ENCODE results near the gene LRRC10. TPM values are rescaled to one million over a fixed set of nuclear protein-coding genes. Genes with fewer than 3 reads are reported as not detected.

LRRC10 gene
- total and polyA plus RNA-seq, 10 of the 15 experiments (the other 5 are each of a cell fraction or from before 2014, with no cell fraction given), result not detected

GRCh38 chr12:69613351-69613750, 2.6 kb upstream of the LRRC10 start:
- ATAC-seq (no peak), FAIRE-seq (no peak), DNase-seq (ENCODE audit: low read depth, low spot score) (no peak)
- H3K27me3 ChIP-seq (replicated peaks in 1 of 2; ENCODE audit: control insufficient read depth in 2 of 2, insufficient read depth in 2 of 2, low read length in 1 of 2), result no peaks in the 10 kb centered on the region; a peak in 1 of 4 replicates
- no peaks in the 10 kb centered on the region for H3K36me3 ChIP-seq (ENCODE audit: control insufficient read depth in 2 of 2, insufficient read depth in 2 of 2, low read length in 1 of 2)
- no peaks in the 10 kb centered on the region for H3K9me3 ChIP-seq (replicated peaks; ENCODE audit: control insufficient read depth, insufficient read depth, low read length)
- intact Hi-C loops (cut with micrococcal nuclease; ENCODE audit: unreplicated experiment), result no loop called here
- H3K4me3 ChIP-seq, result no peak overlapping the region
- ChIA-PET SMC1A (ENCODE audit: uncharacterized antibody, unreplicated experiment) (no interaction called here), CTCF (no interaction called here), POLR2A (no interaction called here), RAD21 (ENCODE audit: unreplicated experiment) (no interaction called here)
- no peak overlapping the region for H3K27ac ChIP-seq (ENCODE audit: control insufficient read depth, insufficient read depth)
- H3K9ac ChIP-seq (ENCODE audit: control insufficient read depth, insufficient read depth, low read length), result no peak overlapping the region
- no peaks in the 10 kb centered on the region for H3K4me1 ChIP-seq (ENCODE audit: control insufficient read depth, insufficient read depth, low read length)
- no peaks in the 10 kb centered on the region for H3K79me2 ChIP-seq (ENCODE audit: control insufficient read depth, insufficient read depth, low read length)
- in situ Hi-C loops (cut with MboI), result no loop called here
- H4K20me1 ChIP-seq (ENCODE audit: control insufficient read depth, insufficient read depth), result no peaks in the 10 kb centered on the region
- TF ChIP-seq EGR1 (IDR thresholded peaks at IDR 0.05; ENCODE audit: borderline replicate concordance in 1 of 2, low read depth in 2 of 2, low read length in 2 of 2) (no peak), YY1 (IDR thresholded peaks at IDR 0.05; ENCODE audit: low read depth, low read length) (no peak), PKNOX1 (IDR thresholded peaks at IDR 0.05) (no peak)
- no peak overlapping the region for H3K4me2 ChIP-seq (ENCODE audit: control insufficient read depth, insufficient read depth)
- no peak overlapping the region for H2AFZ ChIP-seq (ENCODE audit: control insufficient read depth, low read depth, low read length)
- no TSS peak for BruUV-seq (replicated peaks)

- in situ Hi-C loops (cut with MboI) (no loop called here), intact Hi-C loops (cut with micrococcal nuclease; ENCODE audit: unreplicated experiment) (no loop called here)
- ChIA-PET POLR2A (interaction anchor here (0.5 kb wide), 1 partner anchor 684 kb away, joined by 6 read pairs; no protein-coding TSS in a partner anchor), CTCF (interaction anchor here (1.0 to 1.3 kb wide), 3 partner anchors 29 to 252 kb away, joined by 3 to 5 read pairs (median 4); no protein-coding TSS in a partner anchor), RAD21 (ENCODE audit: unreplicated experiment) (no interaction called here), SMC1A (ENCODE audit: uncharacterized antibody, unreplicated experiment) (no interaction called here)
- no peaks in the 10 kb centered on the region; a peak in 1 of 4 replicates for H3K27me3 ChIP-seq (replicated peaks in 1 of 2; ENCODE audit: control insufficient read depth in 2 of 2, insufficient read depth in 2 of 2, low read length in 1 of 2)
- H3K36me3 ChIP-seq (ENCODE audit: control insufficient read depth in 2 of 2, insufficient read depth in 2 of 2, low read length in 1 of 2), result no peaks in the 10 kb centered on the region
- WGBS (ENCODE audit: insufficient coverage, insufficient replicate concordance, low lambda C conversion rate, missing lambda C conversion rate), result 81% methylated on average over 15 of the region's 15 CpGs
- FAIRE-seq (no peak), ATAC-seq (no peak), DNase-seq (ENCODE audit: low read depth, low spot score) (no peak)
- no peak for TF ChIP-seq CBX5 (IDR thresholded peaks at IDR 0.05; ENCODE audit: low read depth)
- no peaks in the 10 kb centered on the region for H4K20me1 ChIP-seq (ENCODE audit: control insufficient read depth, insufficient read depth)
- H3K4me2 ChIP-seq (ENCODE audit: control insufficient read depth, insufficient read depth), result no peak overlapping the region
- H3K4me3 ChIP-seq, result no peak overlapping the region
- no peak overlapping the region for H3K9ac ChIP-seq (ENCODE audit: control insufficient read depth, insufficient read depth, low read length)
- no TSS peak for BruUV-seq (replicated peaks)
- no peaks in the 10 kb centered on the region for H3K79me2 ChIP-seq (ENCODE audit: control insufficient read depth, insufficient read depth, low read length)
- no peak overlapping the region for H3K27ac ChIP-seq (ENCODE audit: control insufficient read depth, insufficient read depth)
- H3K4me1 ChIP-seq (ENCODE audit: control insufficient read depth, insufficient read depth, low read length), result no peaks in the 10 kb centered on the region
- H2AFZ ChIP-seq (ENCODE audit: control insufficient read depth, low read depth, low read length), result no peak overlapping the region
- H3K9me3 ChIP-seq (replicated peaks; ENCODE audit: control insufficient read depth, insufficient read depth, low read length), result no peaks in the 10 kb centered on the region
Measured at GRCh38 chr12:69610126-69610525, 581 bp downstream of the LRRC10 start.

Data from GM12878 (cell line).